Osteoblast (primary cell): ENCODE measurements around the gene RAF1. TPM values are rescaled to one million over a fixed set of nuclear protein-coding genes. Genes with fewer than 3 reads are reported as not detected.

Experiments
- DNase-seq: peaks from one replicate; pipeline ENCODE4 v3.0.0; 2011; ENCODE audit warnings: low spot score, mixed read lengths; ENCODE audit not compliant: insufficient read length; ENCODE audit errors: missing footprints
- H2AFZ ChIP-seq: 2 replicates; pipeline ENCODE4 v1.6.0; 2011; ENCODE audit warnings: mild to moderate bottlenecking, low read length
- H3K27ac ChIP-seq: 2 replicates; pipeline ENCODE4 v1.5.1; 2011; ENCODE audit warnings: mild to moderate bottlenecking, low read depth, low read length, moderate library complexity
- H3K27me3 ChIP-seq: 2 replicates; pipeline ENCODE4 v1.6.0; 2012; ENCODE audit warnings: mild to moderate bottlenecking, control low read depth, inconsistent platforms, low read length, moderate library complexity; ENCODE audit not compliant: insufficient read depth
- H3K36me3 ChIP-seq: 2 replicates; pipeline ENCODE4 v1.5.1; 2011; ENCODE audit warnings: mild to moderate bottlenecking, low read length, control low read depth, moderate library complexity; ENCODE audit not compliant: insufficient read depth
- H3K4me1 ChIP-seq: 2 replicates; pipeline ENCODE4 v1.5.1; 2011; ENCODE audit warnings: mild to moderate bottlenecking, low read length, control low read depth, moderate library complexity; ENCODE audit not compliant: insufficient read depth
- H3K4me2 ChIP-seq: 2 replicates; pipeline ENCODE4 v1.6.0; 2011; ENCODE audit warnings: mild to moderate bottlenecking, low read length; ENCODE audit not compliant: insufficient read depth
- H3K4me3 ChIP-seq: fragments of 200-600 bp; sonication (generic); 3 replicates; pipeline ENCODE4 v1.5.1; 2012; ENCODE audit warnings: mild to moderate bottlenecking, low read length, inconsistent platforms; ENCODE audit not compliant: insufficient read depth
- H3K79me2 ChIP-seq: 2 replicates; pipeline ENCODE4 v1.6.0; 2012; ENCODE audit warnings: mild to moderate bottlenecking, low read length, control low read depth, inconsistent platforms; ENCODE audit not compliant: insufficient read depth
- H3K9me3 ChIP-seq: 2 replicates; pipeline ENCODE4 v1.5.1; 2011; ENCODE audit warnings: low read depth, low read length, control low read depth
- H4K20me1 ChIP-seq: 2 replicates; pipeline ENCODE4 v1.6.0; 2012; ENCODE audit warnings: mild to moderate bottlenecking, low read length, control low read depth; ENCODE audit not compliant: insufficient read depth
- CTCF ChIP-seq: IDR thresholded peaks from 2 replicates; pipeline ENCODE4 v1.5.1; 2011; ENCODE audit warnings: mild to moderate bottlenecking, low read depth, low read length, moderate library complexity; ENCODE audit errors: extremely low read depth
- total RNA-seq: library from RNA; depleted of rRNA; stranded (reverse); fragments of >200 nt; gene quantifications from 2 replicates; pipeline ENCODE4 v1.2.3, GENCODE V29; 2012

Gene RAF1
- total RNA-seq, 1 donor: 118 TPM

GRCh38 chr3:12611117-12611516 is 52.8 kb downstream of the RAF1 start:
- Histone ChIP-seq H3K4me2 (no peak overlapping the region), H4K20me1 (peaks cover 15% of the 10 kb centered on the region), H3K79me2 (peaks cover 64% of the 10 kb centered on the region), H2AFZ (no peak overlapping the region), H3K4me1 (no peaks in the 10 kb centered on the region), H3K27me3 (no peaks in the 10 kb centered on the region), H3K9me3 (no peaks in the 10 kb centered on the region), H3K27ac (no peak overlapping the region), H3K4me3 (no peak overlapping the region), H3K36me3 (peaks cover 62% of the 10 kb centered on the region)
- TF ChIP-seq CTCF: no peak
- DNase-seq: no peak

- Histone ChIP-seq H3K79me2 (peaks cover 48% of the 10 kb centered on the region), H3K4me2 (no peak overlapping the region), H3K27me3 (no peaks in the 10 kb centered on the region), H3K36me3 (peaks cover 60% of the 10 kb centered on the region), H3K27ac (no peak overlapping the region), H3K4me3 (no peak overlapping the region), H4K20me1 (peaks cover 15% of the 10 kb centered on the region), H3K4me1 (no peaks in the 10 kb centered on the region), H3K9me3 (no peaks in the 10 kb centered on the region), H2AFZ (no peak overlapping the region)
- DNase-seq: no peak
- no peak for TF ChIP-seq CTCF
Observed at GRCh38 chr3:12608376-12608775, 55.5 kb downstream of the RAF1 start.

GRCh38 chr3:12603969-12604368 is 59.9 kb downstream of the RAF1 start:
- TF ChIP-seq CTCF: no peak
- DNase-seq: no peak
- Histone ChIP-seq H3K27ac (no peak overlapping the region), H3K79me2 (peaks cover 18% of the 10 kb centered on the region), H3K9me3 (no peaks in the 10 kb centered on the region), H3K27me3 (no peaks in the 10 kb centered on the region), H3K4me3 (no peak overlapping the region), H3K4me2 (no peak overlapping the region), H3K36me3 (peaks cover 64% of the 10 kb centered on the region), H3K4me1 (peaks cover under 1% of the 10 kb centered on the region), H4K20me1 (peaks cover 3% of the 10 kb centered on the region), H2AFZ (no peak overlapping the region)

- Histone ChIP-seq H3K36me3 (peaks cover 69% of the 10 kb centered on the region), H3K4me2 (no peak overlapping the region), H3K4me3 (no peak overlapping the region), H3K9me3 (no peaks in the 10 kb centered on the region), H3K79me2 (peaks cover 11% of the 10 kb centered on the region), H4K20me1 (peaks cover 3% of the 10 kb centered on the region), H3K27ac (no peak overlapping the region), H3K27me3 (no peaks in the 10 kb centered on the region), H3K4me1 (peaks cover 3% of the 10 kb centered on the region), H2AFZ (no peak overlapping the region)
- no peak for DNase-seq
- peak; percentile 33 for TF ChIP-seq CTCF
Observed at GRCh38 chr3:12601072-12601471, 62.8 kb downstream of the RAF1 start.
